Right lobe of liver (tissue), 4 donors: ENCODE data around the gene FAM53A.

Source experiments
- CTCF ChIP-seq, 4 donors: fragments of 200-600 bp in 3 of 4; fragments of 450-650 bp in 1 of 4; IDR thresholded peaks; one replicate each; pipeline versions ENCODE4 v1.5.1 to v1.8.0; 2016 to 2022; ENCODE audit warnings: antibody characterized with exemption in 4 of 4, mild to moderate bottlenecking in 2 of 4
- POLR2A ChIP-seq: fragments of 450-650 bp; IDR thresholded peaks from one replicate; pipeline ENCODE4 v1.6.1; 2017; ENCODE audit warnings: antibody characterized with exemption, mild to moderate bottlenecking
- donor health status: DM: no; HTN: no; CAD: no.
- donor health status: DM: no; HTN: no; CAD: no.
- donor health status: DM: no; HTN: yes; CAD: no.

GRCh38 chr4:1632109-1633104 lies 51.7 kb downstream of the FAM53A start:
- TF ChIP-seq CTCF (IDR thresholded peaks at IDR 0.05), result no peak
- no peak for TF ChIP-seq POLR2A
